ENCODE data around the gene FRMD4A. TPM values are rescaled to one million over a fixed set of nuclear protein-coding genes. Genes with fewer than 3 reads are reported as not detected.
"Not testable (repeated sequence)": the region's sequence is repeated elsewhere in the genome, so short reads cannot be mapped to it uniquely, and the experiment has no call there.

FRMD4A gene
- total RNA-seq, 4 donors from 2014 or later = 5.6 to 34.1 (median 19.4) TPM

- Histone ChIP-seq H3K27me3 (no peaks in the 10 kb centered on the region), H3K27ac (no peak overlapping the region), H3K4me1 (no peaks in the 10 kb centered on the region), H3K9me3 (no peaks in the 10 kb centered on the region), H3K4me3 (no peak overlapping the region), H3K36me3 (no peaks in the 10 kb centered on the region)
- TF ChIP-seq POLR2A (IDR thresholded peaks at IDR 0.05) (no peak), CTCF (IDR thresholded peaks at IDR 0.05) (no peak)
- no peak for DNase-seq
- intact Hi-C loops (cut with DNase I; ENCODE audit: low total_unique reads) = loop anchor here (5.0 kb wide), 1 partner anchor 117 kb away; no protein-coding TSS in a partner anchor
Observed at GRCh38 chr10:13779748-13780147, 551.0 kb downstream of the FRMD4A start.

- H3K4me1 ChIP-seq, H3K9me3 ChIP-seq, DNase-seq, H3K27ac ChIP-seq, H3K4me3 ChIP-seq, H3K27me3 ChIP-seq, H3K36me3 ChIP-seq: not testable (repeated sequence)
- intact Hi-C loops (cut with DNase I; ENCODE audit: low total_unique reads) = loop anchor here (5.0 kb wide), 1 partner anchor 116 kb away; no protein-coding TSS in a partner anchor
Observed at GRCh38 chr10:13778693-13778960, 552.1 kb downstream of the FRMD4A start.

- Histone ChIP-seq H3K9me3 (no peaks in the 10 kb centered on the region), H3K36me3 (no peaks in the 10 kb centered on the region), H3K27me3 (no peaks in the 10 kb centered on the region), H3K4me3 (no peak overlapping the region), H3K4me1 (no peaks in the 10 kb centered on the region), H3K27ac (no peak overlapping the region)
- TF ChIP-seq POLR2A (IDR thresholded peaks at IDR 0.05) (no peak), CTCF (IDR thresholded peaks at IDR 0.05) (no peak)
- intact Hi-C loops (cut with DNase I; ENCODE audit: low total_unique reads) = loop anchor here (5.0 kb wide), 1 partner anchor 115 kb away; no protein-coding TSS in a partner anchor
- DNase-seq = no peak
Observed at GRCh38 chr10:13776861-13777311, 553.8 kb downstream of the FRMD4A start.

GRCh38 chr10:13775786-13776775 lies 554.6 kb downstream of the FRMD4A start:
- TF ChIP-seq CTCF (IDR thresholded peaks at IDR 0.05) (no peak), POLR2A (IDR thresholded peaks at IDR 0.05) (no peak)
- Histone ChIP-seq H3K4me1 (no peaks in the 10 kb centered on the region), H3K36me3 (no peaks in the 10 kb centered on the region), H3K27me3 (no peaks in the 10 kb centered on the region), H3K27ac (no peak overlapping the region), H3K4me3 (no peak overlapping the region), H3K9me3 (no peaks in the 10 kb centered on the region)
- intact Hi-C loops (cut with DNase I; ENCODE audit: low total_unique reads) = loop anchor here (5.0 kb wide), 1 partner anchor 114 kb away; no protein-coding TSS in a partner anchor
- no peak for DNase-seq

GRCh38 chr10:13774303-13774893 lies 556.3 kb downstream of the FRMD4A start:
- Histone ChIP-seq H3K4me3 (no peak overlapping the region), H3K4me1 (no peaks in the 10 kb centered on the region), H3K27ac (no peak overlapping the region), H3K27me3 (no peaks in the 10 kb centered on the region), H3K9me3 (no peaks in the 10 kb centered on the region), H3K36me3 (no peaks in the 10 kb centered on the region)
- TF ChIP-seq CTCF (IDR thresholded peaks at IDR 0.05) (no peak), POLR2A (IDR thresholded peaks at IDR 0.05) (no peak)
- DNase-seq = no peak
- intact Hi-C loops (cut with DNase I; ENCODE audit: low total_unique reads) = no loop called here

Measured in uterus (tissue), 4 donors.